Psoas muscle (tissue), 8 donors: Measurements from ENCODE around the gene CARD11. TPM values are rescaled to one million over a fixed set of nuclear protein-coding genes. Genes with fewer than 3 reads are reported as not detected.

ENCODE experiments used
- ATAC-seq, 4 donors: fragments of 200-7000 bp; cut with Tn5 transposase; one replicate each; pipeline ENCODE4 v1.9.1; 2020; ENCODE audit warnings: moderate library complexity in 3 of 4, mild to moderate bottlenecking in 2 of 4
- DNase-seq, 2 donors: peaks; one replicate each; pipeline ENCODE4 v3.0.0-alpha.2; 2020
- H3K27ac ChIP-seq: fragments of 200-600 bp; one replicate; pipeline ENCODE4 v1.8.0; 2022
- H3K27me3 ChIP-seq, 3 donors: fragments of 200-600 bp in 1 of 3; one replicate each; pipeline versions ENCODE4 v1.6.1 to v1.8.0; 2013 to 2022; ENCODE audit warnings: low read length in 2 of 3, mild to moderate bottlenecking in 2 of 3, moderate library complexity in 1 of 3; ENCODE audit not compliant: insufficient read depth in 3 of 3
- H3K36me3 ChIP-seq, 2 donors: fragments of 200-600 bp in 1 of 2; one replicate each; pipeline versions ENCODE4 v1.6.1 to v1.8.0; 2013 to 2022; ENCODE audit warnings: low read depth in 1 of 2, mild to moderate bottlenecking in 1 of 2, moderate library complexity in 1 of 2; ENCODE audit not compliant: insufficient read depth in 1 of 2
- H3K4me1 ChIP-seq: fragments of 200-600 bp; one replicate; pipeline ENCODE4 v1.8.0; 2022
- H3K4me3 ChIP-seq: fragments of 200-600 bp; one replicate; pipeline ENCODE4 v1.8.0; 2022; ENCODE audit warnings: mild to moderate bottlenecking
- H3K9me3 ChIP-seq: fragments of 200-600 bp; one replicate; pipeline ENCODE4 v1.8.0; 2022
- CTCF ChIP-seq: fragments of 200-600 bp; IDR thresholded peaks from one replicate; pipeline ENCODE4 v1.8.0; 2022; ENCODE audit warnings: antibody characterized with exemption
- WGBS, 3 donors: extraction: QIAGEN DNeasy Blood & Tissue Kit; methylation state at CpG; one replicate each; pipeline versions ENCODE4 v1.1.6 to v1.1.7; 2013; 5-methylcytosine and 5-hydroxymethylcytosine counted together
- intact Hi-C, 2 donors: fragments of 100-400 bp; cut with DNase I; formaldehyde crosslinking; loops; one replicate each; pipeline versions ENCODE4 v1.11.0 to v1.14.2; 2022
- polyA plus RNA-seq, 3 donors: library from polyadenylated mRNA; stranded (reverse); fragments of 200-250 nt; gene quantifications; one replicate each; pipeline ENCODE4 v1.2.3, GENCODE V29; 2013
- total RNA-seq, 4 donors: library from RNA; stranded (reverse); fragmentation: NEBNext Ultra II Directional in 2 of 4; extraction: Animal tissue kit (Norgen Biotek cat#: 25700) in 2 of 4; gene quantifications; one replicate each; pipeline versions ENCODE4 v1.2.1 to v1.2.4, GENCODE V29; 2021 to 2023
- donor health status: healthy with polysubstance abuse.
- donor health status: DM: no; HTN: no; CAD: no; lungs with moderate emphysema.
- donor health status: Bipolar disorder and iron deficiency.
- donor health status: healthy.
- donor health status: DM: yes; HTN: yes; CAD: no.
- donor health status: DM: no; HTN: no; CAD: no.
- donor health status: DM: no; HTN: no; CAD: no.
- donor health status: DM: yes; HTN: yes; CAD: no.

The CARD11 gene
- total and polyA plus RNA-seq, 7 donors, result 0.08 to 0.84 (median 0.39) TPM

- ATAC-seq (no peak), DNase-seq (no peak)
- Histone ChIP-seq H3K4me1 (no peaks in the 10 kb centered on the region), H3K36me3 (no peaks in the 10 kb centered on the region), H3K4me3 (no peak overlapping the region), H3K9me3 (no peaks in the 10 kb centered on the region), H3K27ac (no peak overlapping the region), H3K27me3 (peaks cover 0 to 4% (median 0%) of the 10 kb centered on the region in 3 donors)
- WGBS, 3 donors, result 33 to 39% (median 38%) methylated on average over 7 of the region's 7 CpGs
- intact Hi-C loops, result no loop called here
- no peak for TF ChIP-seq CTCF
Measured at GRCh38 chr7:3087243-3087755, 43.6 kb upstream of the CARD11 start.

- Histone ChIP-seq H3K4me1 (no peaks in the 10 kb centered on the region), H3K4me3 (no peak overlapping the region), H3K9me3 (no peaks in the 10 kb centered on the region), H3K27ac (no peak overlapping the region), H3K36me3 (no peaks in the 10 kb centered on the region), H3K27me3 (peaks cover 0 to 2% (median 0%) of the 10 kb centered on the region in 3 donors)
- intact Hi-C loops, result no loop called here
- TF ChIP-seq CTCF, result no peak
- 54 to 61% (median 61%) methylated on average over 4 of the region's 4 CpGs for WGBS, 3 donors
- DNase-seq, result no peak
- ATAC-seq, result no peak
Measured at GRCh38 chr7:3083350-3083749, 39.7 kb upstream of the CARD11 start.

- 83 to 87% (median 85%) methylated on average over 9 of the region's 9 CpGs for WGBS, 3 donors
- Histone ChIP-seq H3K4me1 (no peaks in the 10 kb centered on the region), H3K4me3 (no peak overlapping the region), H3K9me3 (no peaks in the 10 kb centered on the region), H3K36me3 (no peaks in the 10 kb centered on the region), H3K27me3 (peaks cover 0 to 2% (median 0%) of the 10 kb centered on the region in 3 donors), H3K27ac (no peak overlapping the region)
- no peak for ATAC-seq
- no peak for TF ChIP-seq CTCF
- DNase-seq, result no peak
- intact Hi-C loops, result no loop called here
Measured at GRCh38 chr7:3082831-3083230, 39.2 kb upstream of the CARD11 start.

- Histone ChIP-seq H3K27me3 (peaks cover 0 to 2% (median 0%) of the 10 kb centered on the region in 3 donors), H3K27ac (no peak overlapping the region), H3K4me3 (no peak overlapping the region), H3K36me3 (no peaks in the 10 kb centered on the region), H3K9me3 (no peaks in the 10 kb centered on the region), H3K4me1 (no peaks in the 10 kb centered on the region)
- DNase-seq (no peak), ATAC-seq (no peak)
- no peak for TF ChIP-seq CTCF
- intact Hi-C loops, result no loop called here
- 68 to 88% (median 87%) methylated on average over 6 of the region's 6 CpGs for WGBS, 3 donors
Measured at GRCh38 chr7:3082386-3082785, 38.7 kb upstream of the CARD11 start.

GRCh38 chr7:3080106-3080505, 36.4 kb upstream of the CARD11 start:
- Histone ChIP-seq H3K9me3 (peaks cover 11% of the 10 kb centered on the region), H3K4me1 (no peaks in the 10 kb centered on the region), H3K36me3 (no peaks in the 10 kb centered on the region), H3K27me3 (peaks cover 0 to 2% (median 0%) of the 10 kb centered on the region in 3 donors), H3K27ac (no peak overlapping the region), H3K4me3 (no peak overlapping the region)
- WGBS, 3 donors, result 56 to 63% (median 58%) methylated on average over 5 of the region's 5 CpGs
- no peak for TF ChIP-seq CTCF
- DNase-seq (no peak), ATAC-seq (no peak)
- intact Hi-C loops, result loop anchor here in 1 of 2 donors (2.0 kb wide), 1 partner anchor 25 kb away; no protein-coding TSS in a partner anchor
